IMR-90 (cell line): Measurements from ENCODE around the gene NAA60. TPM values are rescaled to one million over a fixed set of nuclear protein-coding genes. Genes with fewer than 3 reads are reported as not detected.

ENCODE experiments used
- ATAC-seq: fragments of 200-7000 bp; cut with Tn5 transposase; 2 replicates; pipeline ENCODE4 v1.9.1; 2020; ENCODE audit warnings: low read depth, mild to moderate bottlenecking, moderate library complexity
- BruUV-seq: library from RNA; stranded (reverse); fragments of 400-500 nt; replicated peaks from 2 replicates; lab custom pipeline; 2021; lab: Mats Ljungman, UMichigan
- CTCF ChIA-PET: fragments of 300-600 bp; formaldehyde crosslinking; extraction: SDS; loops from one replicate; lab custom pipeline; 2021; ENCODE audit warnings: antibody characterized with exemption; lab: Yijun Ruan, JAX
- POLR2A ChIA-PET: fragments of 300-600 bp; sonication (Branson Sonifier 250); formaldehyde crosslinking; loops from one replicate; lab custom pipeline; 2022; ENCODE audit warnings: antibody characterized with exemption; ENCODE audit not compliant: unreplicated experiment; lab: Charles Lee
- DNase-seq: peaks from one replicate; pipeline ENCODE4 v3.0.0; 2013
- H2AFZ ChIP-seq: replicated peaks from 2 replicates; pipeline ENCODE3; 2013; ENCODE audit warnings: low read length, mild to moderate bottlenecking; ENCODE audit not compliant: poor library complexity
- H2AK5ac ChIP-seq: 2 replicates; pipeline ENCODE4 v1.6.1; 2013; ENCODE audit warnings: low read depth, low read length, inconsistent platforms
- H2AK9ac ChIP-seq: replicated peaks from 2 replicates; pipeline ENCODE3; 2013; ENCODE audit warnings: mild to moderate bottlenecking, low read depth, low read length, moderate library complexity; ENCODE audit not compliant: poor library complexity
- H2BK120ac ChIP-seq: 2 replicates; pipeline ENCODE4 v1.6.1; 2013; ENCODE audit warnings: low read depth, low read length, inconsistent platforms
- H2BK15ac ChIP-seq: 3 replicates; pipeline ENCODE4 v1.6.1; 2013; ENCODE audit warnings: low read depth, low read length, inconsistent platforms
- H2BK20ac ChIP-seq: 2 replicates; pipeline ENCODE4 v1.6.1; 2013; ENCODE audit warnings: low read depth, mild to moderate bottlenecking, inconsistent platforms, low read length, moderate library complexity
- H2BK5ac ChIP-seq: 2 replicates; pipeline ENCODE4 v1.6.1; 2013; ENCODE audit warnings: mild to moderate bottlenecking, low read depth, low read length, inconsistent platforms; ENCODE audit not compliant: poor library complexity, severe bottlenecking
- H3K14ac ChIP-seq: replicated peaks from 2 replicates; pipeline ENCODE4 v1.6.1; 2013; ENCODE audit warnings: low read depth, low read length, inconsistent platforms
- H3K18ac ChIP-seq: 2 replicates; pipeline ENCODE4 v1.6.1; 2013; ENCODE audit warnings: low read depth, low read length, control low read depth
- H3K23ac ChIP-seq: 2 replicates; pipeline ENCODE4 v1.6.1; 2013; ENCODE audit warnings: low read depth, low read length, inconsistent platforms
- H3K27ac ChIP-seq: 2 replicates; pipeline ENCODE4 v1.5.1; 2013; ENCODE audit warnings: mild to moderate bottlenecking, control low read depth, low read length; ENCODE audit not compliant: insufficient read depth
- H3K27me3 ChIP-seq: 2 replicates; pipeline ENCODE4 v1.6.1; 2013; ENCODE audit warnings: low read length; ENCODE audit not compliant: control insufficient read depth, insufficient read depth
- H3K36me3 ChIP-seq: 2 replicates; pipeline ENCODE4 v1.6.1; 2013; ENCODE audit warnings: low read length, mixed read lengths; ENCODE audit not compliant: control insufficient read depth, insufficient read depth
- H3K4ac ChIP-seq: 2 replicates; pipeline ENCODE4 v1.6.1; 2013; ENCODE audit warnings: low read depth, low read length, inconsistent platforms
- H3K4me1 ChIP-seq: 2 replicates; pipeline ENCODE4 v1.6.1; 2013; ENCODE audit warnings: low read length, mixed read lengths; ENCODE audit not compliant: control insufficient read depth, insufficient read depth
- H3K4me2 ChIP-seq: 2 replicates; pipeline ENCODE4 v1.6.1; 2013; ENCODE audit warnings: low read depth, mild to moderate bottlenecking, control low read depth, low read length, moderate library complexity
- H3K4me3 ChIP-seq: 2 replicates; pipeline ENCODE4 v1.5.1; 2013; ENCODE audit warnings: low read depth, mild to moderate bottlenecking, control low read depth, low read length, moderate library complexity; ENCODE audit not compliant: insufficient read depth
- H3K56ac ChIP-seq: 2 replicates; pipeline ENCODE4 v1.6.1; 2013; ENCODE audit warnings: low read length, inconsistent platforms; ENCODE audit not compliant: insufficient read depth; ENCODE audit errors: extremely low read depth
- H3K79me1 ChIP-seq, 2 experiments: 2 replicates each; pipeline ENCODE4 v1.6.1; 2013; ENCODE audit warnings: low read length in 2 of 2, inconsistent platforms in 1 of 2, low read depth in 1 of 2
- H3K9ac ChIP-seq: 2 replicates; pipeline ENCODE4 v1.6.1; 2013; ENCODE audit warnings: low read depth, low read length, control low read depth
- H3K9me1 ChIP-seq: 2 replicates; pipeline ENCODE4 v1.6.1; 2013; ENCODE audit warnings: low read length, inconsistent platforms; ENCODE audit not compliant: insufficient read depth
- H3K9me3 ChIP-seq: 2 replicates; pipeline ENCODE4 v1.6.1; 2013; ENCODE audit warnings: low read length; ENCODE audit not compliant: control insufficient read depth, insufficient read depth
- H4K20me1 ChIP-seq: 2 replicates; pipeline ENCODE4 v1.6.1; 2013; ENCODE audit warnings: low read length, inconsistent platforms; ENCODE audit not compliant: insufficient read depth
- H4K5ac ChIP-seq: 2 replicates; pipeline ENCODE4 v1.6.1; 2013; ENCODE audit warnings: mild to moderate bottlenecking, low read depth, low read length, control low read depth
- H4K8ac ChIP-seq, 2 experiments: 2 replicates each; pipeline ENCODE4 v1.6.1; 2013; ENCODE audit warnings: low read depth in 2 of 2, low read length in 2 of 2, control low read depth in 1 of 2, inconsistent platforms in 1 of 2
- H4K91ac ChIP-seq: 2 replicates; pipeline ENCODE4 v1.6.1; 2013; ENCODE audit warnings: low read depth, low read length, inconsistent platforms; ENCODE audit not compliant: insufficient read depth
- BHLHE40 ChIP-seq: fragments of 150-350 bp; IDR thresholded peaks from 2 replicates; pipeline ENCODE4 v1.6.1; 2016; ENCODE audit warnings: mild to moderate bottlenecking, low read depth, low read length
- CEBPB ChIP-seq: IDR thresholded peaks from 2 replicates; pipeline ENCODE4 v1.6.1; 2012; ENCODE audit warnings: low read depth, low read length, improper control_type of control experiment
- CHD1 ChIP-seq: IDR thresholded peaks from 2 replicates; pipeline ENCODE4 v1.6.1; 2012; ENCODE audit warnings: low read depth, low read length, improper control_type of control experiment
- CTCF ChIP-seq: conservative IDR thresholded peaks from 2 replicates; pipeline ENCODE4 v1.5.1; 2012; ENCODE audit warnings: mild to moderate bottlenecking, low read depth, low read length, improper control_type of control experiment
- FOS ChIP-seq: fragments of 150-350 bp; IDR thresholded peaks from 2 replicates; pipeline ENCODE4 v1.6.1; 2016; ENCODE audit warnings: low read depth, low read length
- MAFK ChIP-seq: IDR thresholded peaks from 2 replicates; pipeline ENCODE4 v1.6.1; 2012; ENCODE audit warnings: low read depth, low read length, improper control_type of control experiment
- MAZ ChIP-seq: IDR thresholded peaks from 2 replicates; pipeline ENCODE4 v1.6.1; 2012; ENCODE audit warnings: low read depth, mild to moderate bottlenecking, low read length, improper control_type of control experiment, moderate library complexity, borderline replicate concordance
- MXI1 ChIP-seq: IDR thresholded peaks from 2 replicates; pipeline ENCODE4 v1.6.1; 2012; ENCODE audit warnings: low read depth, mild to moderate bottlenecking, low read length, moderate library complexity, borderline replicate concordance
- NFE2L2 ChIP-seq: fragments of 150-350 bp; IDR thresholded peaks from 2 replicates; pipeline ENCODE4 v1.6.1; 2016; ENCODE audit warnings: low read depth, mild to moderate bottlenecking, low read length
- POLR2A ChIP-seq: IDR thresholded peaks from 2 replicates; pipeline ENCODE4 v1.6.1; 2012; ENCODE audit warnings: mild to moderate bottlenecking, low read depth, low read length
- RAD21 ChIP-seq: IDR thresholded peaks from 2 replicates; pipeline ENCODE4 v1.6.1; 2012; ENCODE audit warnings: low read length, improper control_type of control experiment
- RCOR1 ChIP-seq: IDR thresholded peaks from 2 replicates; pipeline ENCODE4 v1.6.1; 2012; ENCODE audit warnings: mild to moderate bottlenecking, low read length, improper control_type of control experiment; ENCODE audit not compliant: insufficient replicate concordance
- RFX5 ChIP-seq: IDR thresholded peaks from 2 replicates; pipeline ENCODE4 v1.8.0; 2012; ENCODE audit warnings: low read depth, mild to moderate bottlenecking, low read length, moderate library complexity
- SMC3 ChIP-seq: fragments of 150-350 bp; IDR thresholded peaks from 2 replicates; pipeline ENCODE4 v1.6.1; 2016; ENCODE audit warnings: low read depth, mild to moderate bottlenecking, antibody characterized with exemption, low read length, moderate library complexity
- WGBS, 2 experiments: methylation state at CpG; one replicate each; pipeline versions ENCODE4 v1.1.5 to v1.1.7; 2013; ENCODE audit warnings: missing lambda C conversion rate in 2 of 2; ENCODE audit not compliant: insufficient read length in 1 of 2; ENCODE audit errors: extremely low coverage in 2 of 2; 5-methylcytosine and 5-hydroxymethylcytosine counted together
- dilution Hi-C: fragments of 300-500 bp; cut with HindIII; formaldehyde crosslinking; loops from one replicate; pipeline ENCODE4 v1.14.3; 2018; ENCODE audit warnings: low sequenced_read_pairs; ENCODE audit not compliant: unreplicated experiment
- in situ Hi-C: fragments of 300-500 bp; cut with MboI; formaldehyde crosslinking; loops from 3 replicates; pipeline ENCODE4 v1.14.3; 2019; ENCODE audit warnings: low sequenced_read_pairs, inconsistent platforms, mixed read lengths
- intact Hi-C: fragments of 100-400 bp; cut with micrococcal nuclease; formaldehyde crosslinking; loops from 2 replicates; pipeline ENCODE4 v1.10.0; 2022
- polyA plus RNA-seq, 3 experiments: library from polyadenylated mRNA; depleted of rRNA; stranded (reverse); fragments of >200 nt; gene quantifications; 2 replicates each; pipeline ENCODE4 v1.2.3, GENCODE V29; 2012; ENCODE audit warnings: low replicate concordance in 1 of 3
- total RNA-seq: library from RNA; depleted of rRNA; stranded (reverse); fragments of >200 nt; gene quantifications from 2 replicates; pipeline ENCODE4 v1.2.3, GENCODE V29; 2012
- TF ChIP-seq, protein P1 (sequence below): fragments of 150-350 bp; IDR thresholded peaks from 2 replicates; pipeline ENCODE4 v1.6.1; 2016; ENCODE audit warnings: low read depth, mild to moderate bottlenecking, low read length, moderate library complexity, borderline replicate concordance
- TF ChIP-seq, protein P2 (sequence below): fragments of 150-350 bp; IDR thresholded peaks from 2 replicates; pipeline ENCODE4 v1.6.1; 2017; ENCODE audit warnings: mild to moderate bottlenecking, antibody characterized with exemption, low read length, low read depth

NAA60 gene
- total and polyA plus RNA-seq, 2 of the 4 experiments (the other 2 are of a cell fraction) = 7.5 to 18.0 TPM

DNA sequence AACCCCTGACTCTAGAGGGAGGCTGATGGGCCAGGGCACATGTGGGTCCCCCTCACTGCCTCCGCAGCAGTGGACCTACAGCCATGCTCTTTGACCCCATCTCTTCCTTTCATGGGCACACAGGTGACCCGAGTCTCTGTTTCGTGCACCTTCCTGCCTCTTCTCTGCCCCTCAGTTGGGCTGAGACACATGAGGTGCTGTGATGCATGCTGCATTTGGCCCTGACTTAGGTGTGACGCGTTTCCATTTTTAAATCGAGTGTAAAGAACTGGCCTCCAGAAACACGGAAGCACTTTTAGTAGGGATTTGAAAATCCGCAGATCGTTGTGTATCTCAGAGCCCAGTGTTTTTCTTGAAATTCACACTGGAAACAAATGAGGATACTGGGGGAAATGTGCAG lies 27.2 kb downstream of the NAA60 start:
- H2AK9ac ChIP-seq = no peak overlapping the region
- peaks cover 4% of the 10 kb centered on the region; the same call in 1 of the 2 replicates for H3K4me1 ChIP-seq
- peaks cover 13% of the 10 kb centered on the region for H3K36me3 ChIP-seq
- no peak overlapping the region for H3K4ac ChIP-seq
- peaks cover 98% of the 10 kb centered on the region for H4K20me1 ChIP-seq
- H4K5ac ChIP-seq = no peak overlapping the region
- no peak overlapping the region for H2AFZ ChIP-seq
- no peak overlapping the region for H3K9ac ChIP-seq
- H2AK5ac ChIP-seq = no peak overlapping the region
- no peak overlapping the region for H3K14ac ChIP-seq
- no peak for DNase-seq
- H3K18ac ChIP-seq = no peak overlapping the region
- H4K91ac ChIP-seq = no peak overlapping the region
- H2BK120ac ChIP-seq = no peak overlapping the region
- CTCF ChIA-PET = no interaction called here
- WGBS, 2 experiments = 94% methylated on average over 6 of the region's 9 CpGs; no CpG with 5 or more reads in 1 of the 2 experiments
- intact Hi-C loops = no loop called here
- H3K4me3 ChIP-seq = no peak overlapping the region
- in situ Hi-C loops = no loop called here
- H3K23ac ChIP-seq = no peak overlapping the region
- H3K56ac ChIP-seq = no peak overlapping the region
- dilution Hi-C loops = no loop called here
- H4K8ac ChIP-seq = no peak overlapping the region
- no TSS peak for BruUV-seq
- no peak overlapping the region for H2BK5ac ChIP-seq
- no peak overlapping the region for H2BK15ac ChIP-seq
- peaks cover 12 to 86% of the 10 kb centered on the region in 2 experiments for H3K79me1 ChIP-seq
- peaks cover 20% of the 10 kb centered on the region for H3K9me1 ChIP-seq
- H3K4me2 ChIP-seq = no peak overlapping the region
- no peaks in the 10 kb centered on the region for H3K9me3 ChIP-seq
- ATAC-seq = no peak
- no peak overlapping the region for H2BK20ac ChIP-seq
- POLR2A ChIA-PET = no interaction called here
- no peaks in the 10 kb centered on the region for H3K27me3 ChIP-seq
- H3K27ac ChIP-seq = no peak overlapping the region
- TF ChIP-seq POLR2A = no peak
- no peak for TF ChIP-seq CEBPB
- TF ChIP-seq SMC3 = no peak
- TF ChIP-seq BHLHE40 = no peak
- no peak for TF ChIP-seq MAFK
- TF ChIP-seq, protein P1, sequence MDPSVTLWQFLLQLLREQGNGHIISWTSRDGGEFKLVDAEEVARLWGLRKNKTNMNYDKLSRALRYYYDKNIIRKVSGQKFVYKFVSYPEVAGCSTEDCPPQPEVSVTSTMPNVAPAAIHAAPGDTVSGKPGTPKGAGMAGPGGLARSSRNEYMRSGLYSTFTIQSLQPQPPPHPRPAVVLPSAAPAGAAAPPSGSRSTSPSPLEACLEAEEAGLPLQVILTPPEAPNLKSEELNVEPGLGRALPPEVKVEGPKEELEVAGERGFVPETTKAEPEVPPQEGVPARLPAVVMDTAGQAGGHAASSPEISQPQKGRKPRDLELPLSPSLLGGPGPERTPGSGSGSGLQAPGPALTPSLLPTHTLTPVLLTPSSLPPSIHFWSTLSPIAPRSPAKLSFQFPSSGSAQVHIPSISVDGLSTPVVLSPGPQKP = no peak
- no peak for TF ChIP-seq MXI1
- TF ChIP-seq CTCF = no peak
- TF ChIP-seq RCOR1 = no peak
- TF ChIP-seq RAD21 = no peak
- no peak for TF ChIP-seq CHD1
- no peak for TF ChIP-seq NFE2L2
- no peak for TF ChIP-seq FOS
- no peak for TF ChIP-seq MAZ
- TF ChIP-seq, protein P2, sequence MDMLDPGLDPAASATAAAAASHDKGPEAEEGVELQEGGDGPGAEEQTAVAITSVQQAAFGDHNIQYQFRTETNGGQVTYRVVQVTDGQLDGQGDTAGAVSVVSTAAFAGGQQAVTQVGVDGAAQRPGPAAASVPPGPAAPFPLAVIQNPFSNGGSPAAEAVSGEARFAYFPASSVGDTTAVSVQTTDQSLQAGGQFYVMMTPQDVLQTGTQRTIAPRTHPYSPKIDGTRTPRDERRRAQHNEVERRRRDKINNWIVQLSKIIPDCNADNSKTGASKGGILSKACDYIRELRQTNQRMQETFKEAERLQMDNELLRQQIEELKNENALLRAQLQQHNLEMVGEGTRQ = no peak
- TF ChIP-seq RFX5 = no peak
